Measurements from ENCODE around the gene ITGB5.

GRCh38 chr3:124920718-124921117 lies 33.6 kb upstream of the ITGB5 start:
- no peak for TF ChIP-seq POLR2A (IDR thresholded peaks at IDR 0.05; ENCODE audit: low read length)
- TF ChIP-seq GATA1 (IDR thresholded peaks at IDR 0.05; ENCODE audit: low read depth, low read length) = no peak
